GM19455 (cell line): ENCODE measurements around the gene ANKHD1.

Experiments
- ATAC-seq: cut with Tn5 transposase; IDR thresholded peaks from one replicate; pipeline ENCODE4 v1.9.1; 2021; ENCODE audit not compliant: unreplicated experiment

The ANKHD1 gene

GRCh38 chr5:140401362-140402257, at the start of gene ANKHD1:
Gene ANKHD1 (plus strand): TSS chr5:140401833. CDS start chr5:140401968, 135 bp downstream.
- peak; percentile 80 for ATAC-seq

- ATAC-seq: no peak
Observed at GRCh38 chr5:140355546-140355945, 46.1 kb upstream of the ANKHD1 start.

GRCh38 chr5:140356853-140357725, 44.5 kb upstream of the ANKHD1 start:
- peak; percentile 23 for ATAC-seq

- peak; percentile 89 for ATAC-seq
Observed at GRCh38 chr5:140357726-140358093, 43.9 kb upstream of the ANKHD1 start.

GRCh38 chr5:140358738-140359310, 42.8 kb upstream of the ANKHD1 start:
- ATAC-seq: no peak

GRCh38 chr5:140360101-140360500, 41.5 kb upstream of the ANKHD1 start, which contains the start of gene SLC4A9:
Gene SLC4A9 (plus strand): TSS chr5:140360194. CDS start chr5:140360237, 43 bp downstream.
- ATAC-seq: no peak

- ATAC-seq: no peak
Observed at GRCh38 chr5:140360681-140361479, 40.8 kb upstream of the ANKHD1 start.

- no peak for ATAC-seq
Observed at GRCh38 chr5:140361901-140362300, 39.7 kb upstream of the ANKHD1 start.

- no peak for ATAC-seq
Observed at GRCh38 chr5:140362311-140362710, 39.3 kb upstream of the ANKHD1 start.

- ATAC-seq: peak; percentile 93
Observed at GRCh38 chr5:140362875-140363630, 38.6 kb upstream of the ANKHD1 start.

- no peak for ATAC-seq
Observed at GRCh38 chr5:140363631-140364471, 37.8 kb upstream of the ANKHD1 start.

GRCh38 chr5:140364472-140364765, 37.2 kb upstream of the ANKHD1 start:
- ATAC-seq: no peak

- no peak for ATAC-seq
Observed at GRCh38 chr5:140365282-140365681, 36.4 kb upstream of the ANKHD1 start.

GRCh38 chr5:140365941-140366340, 35.7 kb upstream of the ANKHD1 start:
- ATAC-seq: no peak

GRCh38 chr5:140366589-140367255, 34.9 kb upstream of the ANKHD1 start:
- no peak for ATAC-seq

- ATAC-seq: no peak
Observed at GRCh38 chr5:140367256-140368013, 34.2 kb upstream of the ANKHD1 start.

- ATAC-seq: no peak
Observed at GRCh38 chr5:140371356-140372151, 30.1 kb upstream of the ANKHD1 start.
